ENCODE measurements around the gene LILRB2. TPM values are rescaled to one million over a fixed set of nuclear protein-coding genes. Genes with fewer than 3 reads are reported as not detected.
"Not testable (repeated sequence)": the region's sequence is repeated elsewhere in the genome, so short reads cannot be mapped to it uniquely, and the experiment has no call there.

The LILRB2 gene
- total RNA-seq, 1 donor from 2014 or later, result not detected

- not testable (repeated sequence) for DNase-seq (ENCODE audit: low read depth in 2 of 2)
Observed at GRCh38 chr19:54242234-54242633, 38.7 kb downstream of the LILRB2 start.

- DNase-seq (ENCODE audit: low read depth in 2 of 2), result not testable (repeated sequence)
Observed at GRCh38 chr19:54240372-54241336, 40.3 kb downstream of the LILRB2 start.

- DNase-seq (ENCODE audit: low read depth in 2 of 2), result not testable (repeated sequence)
Observed at GRCh38 chr19:54239491-54240371, 41.2 kb downstream of the LILRB2 start.

- no peak for DNase-seq (ENCODE audit: low read depth in 2 of 2)
Observed at GRCh38 chr19:54233941-54234340, 47.0 kb downstream of the LILRB2 start.

- DNase-seq (ENCODE audit: low read depth in 2 of 2), result peak; percentile 56 to 77
Observed at GRCh38 chr19:54231077-54231931, 49.6 kb downstream of the LILRB2 start.

- DNase-seq (ENCODE audit: low read depth in 2 of 2), result no peak
Observed at GRCh38 chr19:54230031-54230430, 50.9 kb downstream of the LILRB2 start.

GRCh38 chr19:54229146-54229545 is 51.8 kb downstream of the LILRB2 start:
- DNase-seq (ENCODE audit: low read depth in 2 of 2), result no peak

- not testable (repeated sequence) for DNase-seq (ENCODE audit: low read depth in 2 of 2)
Observed at GRCh38 chr19:54224619-54225018, 56.3 kb downstream of the LILRB2 start.

GRCh38 chr19:54223937-54224281 is 57.0 kb downstream of the LILRB2 start:
- not testable (repeated sequence) for DNase-seq (ENCODE audit: low read depth in 2 of 2)

Other genes with a start within 250 kb of the LILRB2 start
- not detected in 2 replicates for gene VSTM1, start 217.2 kb downstream of the LILRB2 start, total RNA-seq
- gene TARM1, start 199.7 kb downstream of the LILRB2 start, total RNA-seq, result not detected in 2 replicates
- under 0.01 TPM in 1 of 2 replicates, not detected in the other for gene OSCAR, start 180.3 kb downstream of the LILRB2 start, total RNA-seq
- gene NDUFA3, start 178.3 kb downstream of the LILRB2 start, total RNA-seq, result 17.1 and 19.8 TPM in 2 replicates
- gene TFPT, start 165.5 kb downstream of the LILRB2 start, total RNA-seq, result 19.1 and 19.6 TPM in 2 replicates
- gene PRPF31, start 165.4 kb downstream of the LILRB2 start, total RNA-seq, result 60.3 and 64.5 TPM in 2 replicates
- 4.9 and 6.7 TPM in 2 replicates for gene CNOT3, start 143.3 kb downstream of the LILRB2 start, total RNA-seq
- 4.4 TPM in 2 replicates for gene LENG1, start 121.4 kb downstream of the LILRB2 start, total RNA-seq
- gene TMC4, start 108.0 kb downstream of the LILRB2 start, total RNA-seq, result 0.25 TPM in 1 of 2 replicates, not detected in the other
- gene MBOAT7, start 91.5 kb downstream of the LILRB2 start, total RNA-seq, result 10.1 and 20.5 TPM in 2 replicates
- gene TSEN34, start 89.8 kb downstream of the LILRB2 start, total RNA-seq, result 45.4 and 50.3 TPM in 2 replicates
- gene RPS9, start 80.3 kb downstream of the LILRB2 start, total RNA-seq, result 2,300 and 2,729 TPM in 2 replicates
- gene LILRB3, start 58.1 kb downstream of the LILRB2 start, total RNA-seq, result not detected in 2 replicates
- not detected in 2 replicates for gene LILRA6, start 38.3 kb downstream of the LILRB2 start, total RNA-seq
- gene LILRB5, start 23.8 kb downstream of the LILRB2 start, total RNA-seq, result not detected in 2 replicates
- gene LILRA5, start 32.1 kb upstream of the LILRB2 start, total RNA-seq, result not detected in 2 replicates
- not detected in 2 replicates for gene LILRA4, start 58.1 kb upstream of the LILRB2 start, total RNA-seq
- gene LAIR1, start 83.8 kb upstream of the LILRB2 start, total RNA-seq, result not detected in 2 replicates
- under 0.01 TPM in 1 of 2 replicates, not detected in the other for gene TTYH1, start 134.4 kb upstream of the LILRB2 start, total RNA-seq
- gene LENG8, start 168.1 kb upstream of the LILRB2 start, total RNA-seq, result 13.5 and 31.9 TPM in 2 replicates
- 4.0 and 4.9 TPM in 2 replicates for gene LENG9, start 182.7 kb upstream of the LILRB2 start, total RNA-seq
- 42.6 and 112 TPM in 2 replicates for gene CDC42EP5, start 192.2 kb upstream of the LILRB2 start, total RNA-seq
- gene LAIR2, start 221.7 kb upstream of the LILRB2 start, total RNA-seq, result not detected in 2 replicates